AG09319 (cell line): ENCODE measurements around the gene MDN1.
"Not testable (repeated sequence)": the region's sequence is repeated elsewhere in the genome, so short reads cannot be mapped to it uniquely, and the experiment has no call there.

ENCODE experiments used
- DNase-seq: peaks from one replicate; pipeline ENCODE4 v3.0.0-alpha.2; 2010; ENCODE audit warnings: low read depth; ENCODE audit errors: extremely low read depth
- CTCF ChIP-seq: IDR thresholded peaks from 2 replicates; pipeline ENCODE4 v1.5.1; 2011; ENCODE audit warnings: low read depth, mild to moderate bottlenecking, inconsistent platforms, low read length, moderate library complexity

The MDN1 gene

GRCh38 chr6:89657445-89658158 lies 162.0 kb downstream of the MDN1 start:
- TF ChIP-seq CTCF = no peak
- DNase-seq = no peak

GRCh38 chr6:89655122-89655521 lies 164.5 kb downstream of the MDN1 start:
- no peak for DNase-seq
- no peak for TF ChIP-seq CTCF

GRCh38 chr6:89650579-89650978 lies 169.0 kb downstream of the MDN1 start:
- no peak for DNase-seq
- no peak for TF ChIP-seq CTCF

- DNase-seq = no peak
- TF ChIP-seq CTCF = no peak
Observed at GRCh38 chr6:89649682-89650081, 169.9 kb downstream of the MDN1 start.

- TF ChIP-seq CTCF = no peak
Observed at GRCh38 chr6:89644864-89645263, 174.7 kb downstream of the MDN1 start.

GRCh38 chr6:89643406-89643805 lies 176.2 kb downstream of the MDN1 start:
- DNase-seq = no peak

More at GRCh38 chr6:89644864-89645263, 174.7 kb downstream of the MDN1 start:
- DNase-seq = no peak

GRCh38 chr6:89642956-89643355 lies 176.6 kb downstream of the MDN1 start:
- DNase-seq = no peak
- TF ChIP-seq CTCF = no peak

More at GRCh38 chr6:89643406-89643805, 176.2 kb downstream of the MDN1 start:
- TF ChIP-seq CTCF = no peak

- not testable (repeated sequence) for DNase-seq
Observed at GRCh38 chr6:89641581-89641980, 178.0 kb downstream of the MDN1 start.
